ENCODE measurements around the gene ACOX3.

DNA sequence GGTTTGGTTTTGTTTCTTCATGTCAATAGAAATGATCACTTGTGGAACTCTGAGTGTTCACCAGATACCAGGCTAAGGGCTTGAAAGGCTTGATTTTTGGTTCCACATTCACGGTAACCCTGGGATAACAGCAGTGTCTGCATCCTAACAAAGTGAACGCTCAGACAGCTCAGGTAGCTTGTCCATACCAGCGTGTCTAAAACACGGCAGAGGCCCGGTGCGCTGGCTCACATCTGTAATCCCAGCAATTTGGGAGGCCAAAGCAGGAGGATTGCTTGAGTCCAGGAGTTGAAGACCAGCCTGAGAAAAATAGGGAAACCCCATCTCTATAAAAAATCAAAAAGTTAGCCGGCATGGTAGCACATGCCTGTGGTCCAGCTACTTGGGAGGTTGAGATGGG, 122.0 kb downstream of the ACOX3 start:
- TF ChIP-seq POLR2A (IDR thresholded peaks at IDR 0.05) (no peak), EP300 (IDR thresholded peaks at IDR 0.05) (no peak)
- TF ChIP-seq, protein P1, sequence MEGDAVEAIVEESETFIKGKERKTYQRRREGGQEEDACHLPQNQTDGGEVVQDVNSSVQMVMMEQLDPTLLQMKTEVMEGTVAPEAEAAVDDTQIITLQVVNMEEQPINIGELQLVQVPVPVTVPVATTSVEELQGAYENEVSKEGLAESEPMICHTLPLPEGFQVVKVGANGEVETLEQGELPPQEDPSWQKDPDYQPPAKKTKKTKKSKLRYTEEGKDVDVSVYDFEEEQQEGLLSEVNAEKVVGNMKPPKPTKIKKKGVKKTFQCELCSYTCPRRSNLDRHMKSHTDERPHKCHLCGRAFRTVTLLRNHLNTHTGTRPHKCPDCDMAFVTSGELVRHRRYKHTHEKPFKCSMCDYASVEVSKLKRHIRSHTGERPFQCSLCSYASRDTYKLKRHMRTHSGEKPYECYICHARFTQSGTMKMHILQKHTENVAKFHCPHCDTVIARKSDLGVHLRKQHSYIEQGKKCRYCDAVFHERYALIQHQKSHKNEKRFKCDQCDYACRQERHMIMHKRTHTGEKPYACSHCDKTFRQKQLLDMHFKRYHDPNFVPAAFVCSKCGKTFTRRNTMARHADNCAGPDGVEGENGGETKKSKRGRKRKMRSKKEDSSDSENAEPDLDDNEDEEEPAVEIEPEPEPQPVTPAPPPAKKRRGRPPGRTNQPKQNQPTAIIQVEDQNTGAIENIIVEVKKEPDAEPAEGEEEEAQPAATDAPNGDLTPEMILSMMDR (IDR thresholded peaks at IDR 0.05): no peak
